ENCODE measurements around the gene ACSM6.

Gene ACSM6

GRCh38 chr10:95193944-95194343, at the start of gene ACSM6:
ACSM6 (plus strand) TSS chr10:95194238; CDS start chr10:95194486, 248 bp downstream.
- Histone ChIP-seq H3K9ac (ENCODE audit: low read length) (no peak within 1 kb of the TSS), H3K9me3 (replicated peaks; ENCODE audit: insufficient read depth, low read length) (no peaks in the 10 kb centered on the region), H3K4me3 (ENCODE audit: low read length) (no peak within 1 kb of the TSS), H2AFZ (ENCODE audit: low read length) (no peak within 1 kb of the TSS), H3K9me2 (replicated peaks; ENCODE audit: insufficient read depth, low read length) (no peaks in the 10 kb centered on the region), H3F3A (ENCODE audit: insufficient read depth, low read length) (no peaks in the 10 kb centered on the region), H4K20me1 (ENCODE audit: insufficient read depth, low read length) (no peaks in the 10 kb centered on the region), H3K27ac (ENCODE audit: low read length) (no peak within 1 kb of the TSS), H3K4me2 (ENCODE audit: low read depth, low read length) (no peak within 1 kb of the TSS), H3K4me1 (ENCODE audit: low read length) (no peaks in the 10 kb centered on the region), H3K36me3 (replicated peaks; ENCODE audit: insufficient read depth, low read length) (no peaks in the 10 kb centered on the region), H3K79me2 (ENCODE audit: low read length) (no peaks in the 10 kb centered on the region), H3K27me3 (replicated peaks; ENCODE audit: insufficient read depth, low read length) (no peaks in the 10 kb centered on the region)
- DNase-seq = no peak
- TF ChIP-seq EZH2 (optimal IDR thresholded peaks at IDR 0.05; ENCODE audit: low read depth, low read length) (no peak), EZH2phosphoT487 (IDR thresholded peaks at IDR 0.05; ENCODE audit: low read length) (no peak), CTCF (IDR thresholded peaks at IDR 0.05; ENCODE audit: low read length) (no peak)

- Histone ChIP-seq H2AFZ (ENCODE audit: low read length) (no peak overlapping the region), H3K9me3 (replicated peaks; ENCODE audit: insufficient read depth, low read length) (no peaks in the 10 kb centered on the region), H3K9me2 (replicated peaks; ENCODE audit: insufficient read depth, low read length) (no peaks in the 10 kb centered on the region), H3K27ac (ENCODE audit: low read length) (no peak overlapping the region), H4K20me1 (ENCODE audit: insufficient read depth, low read length) (no peaks in the 10 kb centered on the region), H3K9ac (ENCODE audit: low read length) (no peak overlapping the region), H3K79me2 (ENCODE audit: low read length) (no peaks in the 10 kb centered on the region), H3K27me3 (replicated peaks; ENCODE audit: insufficient read depth, low read length) (no peaks in the 10 kb centered on the region), H3F3A (ENCODE audit: insufficient read depth, low read length) (no peaks in the 10 kb centered on the region), H3K4me2 (ENCODE audit: low read depth, low read length) (no peak overlapping the region), H3K4me3 (ENCODE audit: low read length) (no peak overlapping the region), H3K36me3 (replicated peaks; ENCODE audit: insufficient read depth, low read length) (no peaks in the 10 kb centered on the region), H3K4me1 (ENCODE audit: low read length) (no peaks in the 10 kb centered on the region)
- TF ChIP-seq EZH2phosphoT487 (IDR thresholded peaks at IDR 0.05; ENCODE audit: low read length) (no peak), CTCF (IDR thresholded peaks at IDR 0.05; ENCODE audit: low read length) (no peak), EZH2 (optimal IDR thresholded peaks at IDR 0.05; ENCODE audit: low read depth, low read length) (no peak)
- DNase-seq = no peak
These were observed 25.3 kb upstream of the ACSM6 start for GRCh38 chr10:95168694-95169093.

- no peaks in the 10 kb centered on the region for H3K27me3 ChIP-seq (replicated peaks; ENCODE audit: insufficient read depth, low read length)
- no peak for TF ChIP-seq CTCF (IDR thresholded peaks at IDR 0.05; ENCODE audit: low read length)
- no peak for TF ChIP-seq EZH2phosphoT487 (IDR thresholded peaks at IDR 0.05; ENCODE audit: low read length)
- TF ChIP-seq EZH2 (optimal IDR thresholded peaks at IDR 0.05; ENCODE audit: low read depth, low read length) = no peak
- H3K79me2 ChIP-seq (ENCODE audit: low read length) = no peaks in the 10 kb centered on the region
- no peak overlapping the region for H3K4me3 ChIP-seq (ENCODE audit: low read length)
- no peak for DNase-seq
- H4K20me1 ChIP-seq (ENCODE audit: insufficient read depth, low read length) = no peaks in the 10 kb centered on the region
- no peak overlapping the region for H3K9ac ChIP-seq (ENCODE audit: low read length)
- no peak overlapping the region for H3K27ac ChIP-seq (ENCODE audit: low read length)
- H3K4me1 ChIP-seq (ENCODE audit: low read length) = no peaks in the 10 kb centered on the region
- no peak overlapping the region for H2AFZ ChIP-seq (ENCODE audit: low read length)
- H3K4me2 ChIP-seq (ENCODE audit: low read depth, low read length) = no peak overlapping the region
- H3K9me2 ChIP-seq (replicated peaks; ENCODE audit: insufficient read depth, low read length) = no peaks in the 10 kb centered on the region
- H3K9me3 ChIP-seq (replicated peaks; ENCODE audit: insufficient read depth, low read length) = no peaks in the 10 kb centered on the region
- H3F3A ChIP-seq (ENCODE audit: insufficient read depth, low read length) = no peaks in the 10 kb centered on the region
- no peaks in the 10 kb centered on the region for H3K36me3 ChIP-seq (replicated peaks; ENCODE audit: insufficient read depth, low read length)
These were observed 24.5 kb upstream of the ACSM6 start for GRCh38 chr10:95169522-95169921.
